GM23338 (cell line): ENCODE data around the gene ETFRF1. TPM values are rescaled to one million over a fixed set of nuclear protein-coding genes. Genes with fewer than 3 reads are reported as not detected.

ENCODE experiments used
- ATAC-seq: fragments of 200-7000 bp; cut with Tn5 transposase; 3 replicates; pipeline ENCODE4 v1.9.1; 2020
- DNase-seq: peaks from one replicate; pipeline ENCODE4 v3.0.0-alpha.2; 2015; ENCODE audit warnings: low spot score
- H2AFZ ChIP-seq: fragments of 200-600 bp; sonication (generic); 2 replicates; pipeline ENCODE4 v1.8.0; 2016; ENCODE audit warnings: antibody characterized with exemption, mild to moderate bottlenecking, moderate library complexity
- H3F3A ChIP-seq: fragments of 200-600 bp; sonication (generic); replicated peaks from 2 replicates; pipeline ENCODE4 v1.8.0; 2017; ENCODE audit warnings: antibody characterized with exemption, mixed run types, low read depth
- H3K27ac ChIP-seq: fragments of 200-600 bp; sonication (generic); 2 replicates; pipeline ENCODE4 v1.6.1; 2016; ENCODE audit warnings: low read depth
- H3K27me3 ChIP-seq: fragments of 200-600 bp; sonication (generic); 2 replicates; pipeline ENCODE4 v1.8.0; 2016; ENCODE audit warnings: mild to moderate bottlenecking, mixed run types, moderate library complexity; ENCODE audit not compliant: insufficient read depth
- H3K36me3 ChIP-seq: fragments of 200-600 bp; sonication (generic); 2 replicates; pipeline ENCODE4 v1.8.0; 2016; ENCODE audit warnings: mild to moderate bottlenecking; ENCODE audit not compliant: insufficient read depth
- H3K4me1 ChIP-seq: fragments of 200-600 bp; sonication (generic); 2 replicates; pipeline ENCODE4 v1.8.0; 2016; ENCODE audit warnings: mild to moderate bottlenecking, moderate library complexity; ENCODE audit not compliant: insufficient read depth
- H3K4me2 ChIP-seq: fragments of 200-600 bp; sonication (generic); 2 replicates; pipeline ENCODE4 v1.7.1; 2017; ENCODE audit warnings: mixed run types
- H3K4me3 ChIP-seq: fragments of 200-600 bp; sonication (generic); 2 replicates; pipeline ENCODE4 v1.6.1; 2016; ENCODE audit warnings: mixed run types
- H3K79me2 ChIP-seq: fragments of 200-600 bp; sonication (generic); replicated peaks from 2 replicates; pipeline ENCODE4 v1.8.0; 2017; ENCODE audit warnings: mild to moderate bottlenecking; ENCODE audit not compliant: insufficient read depth
- H3K9me2 ChIP-seq: fragments of 200-600 bp; sonication (generic); 2 replicates; pipeline ENCODE4 v1.8.0; 2017; ENCODE audit not compliant: insufficient read depth
- H4K20me1 ChIP-seq: fragments of 200-600 bp; sonication (generic); replicated peaks from 2 replicates; pipeline ENCODE4 v1.8.0; 2017; ENCODE audit warnings: mild to moderate bottlenecking; ENCODE audit not compliant: insufficient read depth
- H3K27ac Mint-ChIP-seq: 2 replicates; pipeline ENCODE4 v1.8.0; 2020; ENCODE audit warnings: inconsistent platforms, mild to moderate bottlenecking, moderate library complexity, mixed read lengths
- H3K27me3 Mint-ChIP-seq: 3 replicates; pipeline ENCODE4 v1.8.0; 2022; ENCODE audit warnings: low read depth, mild to moderate bottlenecking, moderate library complexity, mixed read lengths, inconsistent platforms; ENCODE audit not compliant: insufficient read depth, poor library complexity
- H3K36me3 Mint-ChIP-seq: 3 replicates; pipeline ENCODE4 v1.8.0; 2021; ENCODE audit warnings: low read depth, mild to moderate bottlenecking, inconsistent platforms, moderate library complexity, mixed read lengths
- H3K4me1 Mint-ChIP-seq: 3 replicates; pipeline ENCODE4 v1.8.0; 2020; ENCODE audit warnings: mild to moderate bottlenecking, inconsistent platforms, mixed read lengths
- H3K4me3 Mint-ChIP-seq: 3 replicates; pipeline ENCODE4 v1.8.0; 2021; ENCODE audit warnings: moderate library complexity, mild to moderate bottlenecking, inconsistent platforms, mixed read lengths
- H3K9me3 Mint-ChIP-seq: 3 replicates; pipeline ENCODE4 v1.8.0; 2020; ENCODE audit warnings: moderate library complexity, mild to moderate bottlenecking, inconsistent platforms, mixed read lengths
- CREB1 ChIP-seq: fragments of 250-450 bp; sonication (Bioruptor Pico); IDR thresholded peaks from 2 replicates; pipeline ENCODE4 v1.5.0; 2020; ENCODE audit warnings: low read depth, mild to moderate bottlenecking, moderate library complexity
- CTCF ChIP-seq, 2 experiments: fragments of 200-600 bp in 1 of 2; sonication (generic) in 1 of 2; conservative IDR thresholded peaks; 2 replicates each; pipeline versions ENCODE4 v1.5.1 to v1.6.1; 2016 to 2017; ENCODE audit warnings: antibody characterized with exemption in 2 of 2, low read depth in 2 of 2, mild to moderate bottlenecking in 2 of 2, moderate library complexity in 1 of 2
- EZH2 ChIP-seq: fragments of 200-600 bp; sonication (generic); IDR thresholded peaks from one replicate; pipeline ENCODE4 v1.8.0; 2017; ENCODE audit warnings: antibody characterized with exemption, mild to moderate bottlenecking, low read depth; ENCODE audit not compliant: unreplicated experiment
- EZH2phosphoT487 ChIP-seq: fragments of 200-600 bp; sonication (generic); IDR thresholded peaks from one replicate; pipeline ENCODE4 v1.8.1; 2018; ENCODE audit warnings: antibody characterized with exemption; ENCODE audit not compliant: unreplicated experiment
- JUNB ChIP-seq: IDR thresholded peaks from one replicate; pipeline ENCODE4 v1.6.1; 2016; ENCODE audit warnings: antibody characterized with exemption; ENCODE audit not compliant: unreplicated experiment
- NANOG ChIP-seq: IDR thresholded peaks from 2 replicates; pipeline ENCODE4 v1.6.1; 2016; ENCODE audit warnings: antibody characterized with exemption, borderline replicate concordance
- POLR2AphosphoS5 ChIP-seq: IDR thresholded peaks from 2 replicates; pipeline ENCODE4 v1.6.1; 2016; ENCODE audit warnings: antibody characterized with exemption, low read depth
- STAT1 ChIP-seq: IDR thresholded peaks from one replicate; pipeline ENCODE4 v1.6.1; 2016; ENCODE audit warnings: antibody characterized with exemption; ENCODE audit not compliant: unreplicated experiment
- ZNF114 ChIP-seq: fragments of 250-450 bp; sonication (Bioruptor Pico); IDR thresholded peaks from 2 replicates; pipeline ENCODE4 v1.5.0; 2020; ENCODE audit warnings: mild to moderate bottlenecking, moderate library complexity
- ZNF331 ChIP-seq: fragments of 250-450 bp; sonication (Bioruptor Pico); IDR thresholded peaks from 2 replicates; pipeline ENCODE4 v1.5.0; 2020; ENCODE audit warnings: low read depth, mild to moderate bottlenecking, moderate library complexity
- polyA plus RNA-seq: library from polyadenylated mRNA; unstranded; fragments of >200 nt; fragmentation: Nextera tagmentation; extraction: Ambion mirVana; gene quantifications from 2 replicates; pipeline ENCODE4 v1.2.1, GENCODE V29; 2016
- total RNA-seq: library from RNA; depleted of rRNA; stranded (reverse); fragments of >200 nt; shearing (Covaris generic); gene quantifications from 2 replicates; pipeline ENCODE4 v1.2.3, GENCODE V29; 2014
- TF ChIP-seq, protein P1 (sequence below): IDR thresholded peaks from one replicate; pipeline ENCODE4 v1.6.1; 2018; ENCODE audit warnings: antibody characterized with exemption; ENCODE audit not compliant: unreplicated experiment
- TF ChIP-seq, protein P2 (sequence below): IDR thresholded peaks from 2 replicates; pipeline ENCODE4 v1.6.1; 2016; ENCODE audit warnings: antibody characterized with exemption

Gene ETFRF1
- total and polyA plus RNA-seq, 2 experiments from 2014 or later = 8.1 to 14.2 TPM

DNA sequence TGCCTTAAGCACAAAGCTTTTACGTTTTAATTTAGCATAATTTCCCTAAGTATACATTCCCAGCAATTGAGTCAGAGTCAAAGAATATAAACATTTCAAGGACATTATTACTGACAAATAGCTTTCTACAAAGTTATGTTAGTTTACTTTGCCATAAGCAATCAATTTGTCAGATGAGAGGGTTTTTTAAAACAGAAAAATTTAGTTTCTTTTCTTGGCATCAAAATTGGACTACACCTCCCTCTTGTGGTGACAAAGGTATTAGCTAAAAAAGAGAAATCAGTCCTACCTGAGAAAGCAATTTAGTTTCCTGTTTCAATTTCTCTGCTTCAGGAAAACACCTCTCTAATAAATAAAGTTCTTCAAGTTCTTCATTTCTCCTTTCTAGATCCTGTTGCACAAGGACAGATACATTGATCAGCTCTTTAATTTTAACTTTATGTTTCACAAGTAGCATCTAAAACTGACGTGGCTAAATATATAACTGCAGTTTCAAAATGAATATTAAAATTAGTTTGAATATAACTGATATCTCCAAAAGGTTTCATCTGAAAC is 39.9 kb upstream of the ETFRF1 start:
- Mint-ChIP-seq H3K27ac (no peak overlapping the region), H3K4me3 (no peak overlapping the region), H3K4me1 (peaks cover 15% of the 10 kb centered on the region), H3K36me3 (no peaks in the 10 kb centered on the region), H3K9me3 (no peaks in the 10 kb centered on the region), H3K27me3 (peaks cover 4% of the 10 kb centered on the region)
- H3K79me2 ChIP-seq = no peaks in the 10 kb centered on the region
- DNase-seq (peak; percentile 58), ATAC-seq (no peak)
- H3K4me1 ChIP-seq = peaks cover 14% of the 10 kb centered on the region
- no peaks in the 10 kb centered on the region for H4K20me1 ChIP-seq
- H3K4me2 ChIP-seq = no peak overlapping the region
- no peak overlapping the region for H3K4me3 ChIP-seq
- H2AFZ ChIP-seq = no peak overlapping the region
- no peaks in the 10 kb centered on the region for H3K27me3 ChIP-seq
- H3K27ac ChIP-seq = no peak overlapping the region
- TF ChIP-seq CREB1 (CRISPR knock-in tag) (no peak), ZNF114 (CRISPR knock-in tag) (no peak), POLR2AphosphoS5 (no peak), CTCF (conservative IDR thresholded peaks at IDR 0.05; ENCODE audit: low read depth in 2 of 2) (peak; percentile 57 to 79), NANOG (no peak)
- H3K36me3 ChIP-seq = no peaks in the 10 kb centered on the region
- H3F3A ChIP-seq = no peaks in the 10 kb centered on the region
- no peaks in the 10 kb centered on the region for H3K9me2 ChIP-seq

GRCh38 chr12:25156061-25156460 is 39.0 kb upstream of the ETFRF1 start:
- H4K20me1 ChIP-seq = no peaks in the 10 kb centered on the region; the same call in 1 of the 2 replicates
- H3K36me3 ChIP-seq = no peaks in the 10 kb centered on the region
- H3K9me3 Mint-ChIP-seq = no peaks in the 10 kb centered on the region
- ATAC-seq (no peak), DNase-seq (no peak)
- no peak overlapping the region for H3K27ac ChIP-seq
- H3K36me3 Mint-ChIP-seq = no peaks in the 10 kb centered on the region
- no peaks in the 10 kb centered on the region for H3K27me3 ChIP-seq
- no peaks in the 10 kb centered on the region for H3F3A ChIP-seq
- H3K79me2 ChIP-seq = no peaks in the 10 kb centered on the region
- H3K4me1 Mint-ChIP-seq = peaks cover 15% of the 10 kb centered on the region
- H3K27ac Mint-ChIP-seq = no peak overlapping the region
- no peaks in the 10 kb centered on the region for H3K9me2 ChIP-seq
- no peak overlapping the region for H3K4me3 Mint-ChIP-seq
- no peak overlapping the region for H2AFZ ChIP-seq
- no peak overlapping the region for H3K4me3 ChIP-seq
- peaks cover 17% of the 10 kb centered on the region for H3K4me1 ChIP-seq
- H3K4me2 ChIP-seq = no peak overlapping the region
- H3K27me3 Mint-ChIP-seq = peaks cover 4% of the 10 kb centered on the region
- TF ChIP-seq ZNF114 (CRISPR knock-in tag) (no peak), EZH2 (no peak), NANOG (no peak), ZNF331 (no peak), EZH2phosphoT487 (no peak), CREB1 (CRISPR knock-in tag) (no peak), CTCF (conservative IDR thresholded peaks at IDR 0.05; ENCODE audit: low read depth in 2 of 2) (no peak), STAT1 (no peak), POLR2AphosphoS5 (no peak), JUNB (no peak)
- TF ChIP-seq, protein P1, sequence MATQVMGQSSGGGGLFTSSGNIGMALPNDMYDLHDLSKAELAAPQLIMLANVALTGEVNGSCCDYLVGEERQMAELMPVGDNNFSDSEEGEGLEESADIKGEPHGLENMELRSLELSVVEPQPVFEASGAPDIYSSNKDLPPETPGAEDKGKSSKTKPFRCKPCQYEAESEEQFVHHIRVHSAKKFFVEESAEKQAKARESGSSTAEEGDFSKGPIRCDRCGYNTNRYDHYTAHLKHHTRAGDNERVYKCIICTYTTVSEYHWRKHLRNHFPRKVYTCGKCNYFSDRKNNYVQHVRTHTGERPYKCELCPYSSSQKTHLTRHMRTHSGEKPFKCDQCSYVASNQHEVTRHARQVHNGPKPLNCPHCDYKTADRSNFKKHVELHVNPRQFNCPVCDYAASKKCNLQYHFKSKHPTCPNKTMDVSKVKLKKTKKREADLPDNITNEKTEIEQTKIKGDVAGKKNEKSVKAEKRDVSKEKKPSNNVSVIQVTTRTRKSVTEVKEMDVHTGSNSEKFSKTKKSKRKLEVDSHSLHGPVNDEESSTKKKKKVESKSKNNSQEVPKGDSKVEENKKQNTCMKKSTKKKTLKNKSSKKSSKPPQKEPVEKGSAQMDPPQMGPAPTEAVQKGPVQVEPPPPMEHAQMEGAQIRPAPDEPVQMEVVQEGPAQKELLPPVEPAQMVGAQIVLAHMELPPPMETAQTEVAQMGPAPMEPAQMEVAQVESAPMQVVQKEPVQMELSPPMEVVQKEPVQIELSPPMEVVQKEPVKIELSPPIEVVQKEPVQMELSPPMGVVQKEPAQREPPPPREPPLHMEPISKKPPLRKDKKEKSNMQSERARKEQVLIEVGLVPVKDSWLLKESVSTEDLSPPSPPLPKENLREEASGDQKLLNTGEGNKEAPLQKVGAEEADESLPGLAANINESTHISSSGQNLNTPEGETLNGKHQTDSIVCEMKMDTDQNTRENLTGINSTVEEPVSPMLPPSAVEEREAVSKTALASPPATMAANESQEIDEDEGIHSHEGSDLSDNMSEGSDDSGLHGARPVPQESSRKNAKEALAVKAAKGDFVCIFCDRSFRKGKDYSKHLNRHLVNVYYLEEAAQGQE = no peak
- TF ChIP-seq, protein P2, sequence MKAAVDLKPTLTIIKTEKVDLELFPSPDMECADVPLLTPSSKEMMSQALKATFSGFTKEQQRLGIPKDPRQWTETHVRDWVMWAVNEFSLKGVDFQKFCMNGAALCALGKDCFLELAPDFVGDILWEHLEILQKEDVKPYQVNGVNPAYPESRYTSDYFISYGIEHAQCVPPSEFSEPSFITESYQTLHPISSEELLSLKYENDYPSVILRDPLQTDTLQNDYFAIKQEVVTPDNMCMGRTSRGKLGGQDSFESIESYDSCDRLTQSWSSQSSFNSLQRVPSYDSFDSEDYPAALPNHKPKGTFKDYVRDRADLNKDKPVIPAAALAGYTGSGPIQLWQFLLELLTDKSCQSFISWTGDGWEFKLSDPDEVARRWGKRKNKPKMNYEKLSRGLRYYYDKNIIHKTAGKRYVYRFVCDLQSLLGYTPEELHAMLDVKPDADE = no peak
